CD4-positive, alpha-beta T cell treated with Interferon alpha-2 for 1 hour (primary cell): ENCODE measurements around the gene UTF1.

Experiments
- DNase-seq, 2 donors: peaks; one replicate each; pipeline ENCODE4 v3.0.0-alpha.2; 2020 to 2022

UTF1 gene

DNA sequence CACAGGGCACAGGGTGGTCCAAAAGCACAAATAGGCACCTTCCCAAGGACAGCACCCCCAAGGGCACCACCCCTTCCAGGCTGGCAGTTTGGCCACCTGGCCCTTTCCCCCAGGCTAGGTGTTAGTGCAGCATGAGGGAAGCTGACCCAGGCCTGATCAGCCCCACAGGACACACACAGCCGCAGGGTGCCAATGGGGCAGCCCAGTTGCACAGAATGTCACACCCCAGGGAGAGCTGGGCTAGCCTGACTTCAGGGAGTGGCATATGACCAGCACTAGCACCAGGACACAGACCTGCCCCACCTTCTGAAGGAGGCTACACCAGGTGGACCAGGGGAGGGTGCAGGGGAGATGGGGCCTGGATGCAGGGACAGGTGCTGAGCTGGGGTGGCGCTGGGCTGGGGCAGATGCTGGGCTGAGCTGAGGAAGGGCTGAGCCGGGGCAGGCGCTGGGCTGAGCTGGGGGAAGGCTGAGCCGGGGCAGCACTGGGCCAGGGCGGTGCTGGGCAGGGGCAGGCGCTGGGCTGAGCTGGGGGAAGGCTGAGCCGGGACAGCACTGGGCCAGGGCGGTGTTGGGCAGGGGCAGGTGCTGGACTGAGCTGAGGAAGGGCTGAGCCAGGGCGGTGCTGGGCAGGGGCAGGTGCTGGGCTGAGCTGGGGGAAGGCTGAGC lies 50.5 kb downstream of the UTF1 start:
- no peak for DNase-seq

GRCh38 chr10:133281084-133281483 lies 51.1 kb downstream of the UTF1 start:
- no peak for DNase-seq
